GM12892 (cell line): ENCODE measurements around the gene AGGF1.

Experiments used
- DNase-seq: peaks from one replicate; pipeline ENCODE4 v3.0.0; 2011; ENCODE audit not compliant: insufficient read length
- FAIRE-seq: peaks from 2 replicates; lab custom pipeline; 2011; peaks lifted over from hg19 to GRCh38; lab: Jason Lieb, UNC
- POLR2A ChIP-seq: IDR thresholded peaks from 2 replicates; pipeline ENCODE4 v1.6.1; 2011; ENCODE audit warnings: low read depth, low read length, control low read depth
- POLR2AphosphoS5 ChIP-seq: IDR thresholded peaks from 2 replicates; pipeline ENCODE4 v1.6.1; 2011; ENCODE audit warnings: low read depth, low read length, control low read depth
- TAF1 ChIP-seq: IDR thresholded peaks from 2 replicates; pipeline ENCODE4 v1.6.1; 2011; ENCODE audit warnings: low read depth, mild to moderate bottlenecking, control low read depth, low read length, borderline replicate concordance

The AGGF1 gene

DNA sequence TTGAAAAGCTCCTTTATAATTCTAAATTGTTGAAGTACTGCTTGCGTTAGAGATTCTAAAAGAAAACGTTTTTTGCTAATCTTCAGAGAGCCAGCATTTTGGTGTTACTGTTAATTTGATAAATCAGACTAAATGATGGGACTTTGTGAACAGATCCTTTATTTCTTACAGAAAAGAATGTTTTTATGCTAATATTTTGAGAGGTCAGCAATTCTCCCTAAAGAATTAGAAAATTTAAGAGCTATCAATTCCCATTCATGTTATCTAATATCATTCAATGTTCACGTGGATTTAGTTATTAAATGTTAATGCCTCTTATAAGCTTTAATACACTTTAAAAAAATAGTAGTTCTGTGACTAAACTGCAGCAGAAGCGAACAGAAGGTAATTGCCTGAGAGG is 2.4 kb downstream of the AGGF1 start:
- no peak for TF ChIP-seq POLR2AphosphoS5
- TF ChIP-seq TAF1, result no peak
- TF ChIP-seq POLR2A, result no peak
- no peak for DNase-seq
- no peak for FAIRE-seq

DNA sequence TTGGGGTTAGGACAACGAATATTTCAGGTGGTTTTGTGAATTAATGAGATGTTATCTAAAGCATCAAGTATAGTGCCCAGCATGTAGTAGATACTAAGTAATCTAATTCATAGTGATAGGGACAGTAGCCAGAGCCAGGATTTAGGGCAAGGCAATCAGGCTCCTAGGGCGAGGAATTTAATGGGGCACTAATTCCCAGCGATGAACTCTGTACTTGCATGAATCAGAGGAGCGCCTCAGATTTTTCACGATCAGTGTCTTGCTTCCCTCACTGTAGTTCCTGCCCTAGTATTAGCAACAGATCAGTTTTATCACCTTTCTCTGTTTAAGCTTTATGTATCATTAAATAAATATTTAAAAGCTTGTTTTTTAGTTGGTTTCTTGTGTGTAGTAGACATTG is 3.1 kb downstream of the AGGF1 start:
- TF ChIP-seq TAF1 (no peak), POLR2AphosphoS5 (no peak), POLR2A (no peak)
- DNase-seq (no peak), FAIRE-seq (no peak)

DNA sequence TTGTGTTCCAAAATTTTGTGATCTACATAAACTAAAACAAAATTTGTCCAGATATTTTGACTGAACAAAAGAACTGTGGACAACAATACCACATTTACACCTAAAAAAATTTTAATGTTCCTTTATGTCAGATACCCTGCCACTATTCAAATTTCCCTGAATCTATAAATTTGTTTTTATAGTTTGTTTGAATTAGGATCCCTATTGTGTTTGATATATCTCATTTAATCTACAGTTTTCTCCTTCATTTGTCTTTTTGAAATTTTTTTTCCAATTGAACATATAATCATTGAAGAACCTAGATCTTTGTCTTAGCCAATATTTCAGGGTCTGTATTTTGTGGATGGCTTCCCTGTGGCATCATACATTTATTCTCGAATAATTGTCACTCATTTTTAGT is 5.7 kb downstream of the AGGF1 start:
- TF ChIP-seq TAF1 (no peak), POLR2A (no peak), POLR2AphosphoS5 (no peak)
- DNase-seq (no peak), FAIRE-seq (no peak)

DNA sequence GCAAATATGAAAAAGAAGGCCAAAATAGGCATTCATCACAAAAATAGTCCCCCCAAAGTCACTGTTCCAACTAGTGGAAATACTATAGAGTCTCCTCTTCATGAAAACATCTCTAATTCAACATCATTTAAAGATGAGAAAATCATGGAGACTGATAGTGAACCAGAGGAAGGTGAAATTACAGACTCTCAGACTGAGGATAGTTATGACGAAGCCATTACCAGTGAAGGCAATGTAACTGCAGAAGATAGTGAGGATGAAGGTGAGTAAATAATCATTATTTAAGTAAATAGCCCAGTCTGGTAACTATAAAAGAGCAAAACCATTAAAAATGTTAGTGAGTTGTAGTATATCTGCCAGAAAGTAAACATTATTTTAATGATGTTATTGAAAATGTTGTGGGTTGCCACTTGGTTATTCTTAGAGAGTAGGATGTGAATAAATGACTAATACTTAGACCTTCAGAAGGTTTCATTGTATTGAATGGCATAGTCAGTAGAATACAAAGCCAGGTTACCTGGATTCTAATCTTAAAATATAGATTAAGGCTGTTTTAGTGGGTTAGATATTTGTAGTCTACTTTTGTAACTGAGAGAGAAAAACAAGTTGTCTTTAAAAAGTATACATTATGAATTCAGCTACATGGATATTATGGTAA is 16.3 kb downstream of the AGGF1 start:
- TF ChIP-seq TAF1 (no peak), POLR2A (no peak), POLR2AphosphoS5 (no peak)
- FAIRE-seq, result no peak

DNA sequence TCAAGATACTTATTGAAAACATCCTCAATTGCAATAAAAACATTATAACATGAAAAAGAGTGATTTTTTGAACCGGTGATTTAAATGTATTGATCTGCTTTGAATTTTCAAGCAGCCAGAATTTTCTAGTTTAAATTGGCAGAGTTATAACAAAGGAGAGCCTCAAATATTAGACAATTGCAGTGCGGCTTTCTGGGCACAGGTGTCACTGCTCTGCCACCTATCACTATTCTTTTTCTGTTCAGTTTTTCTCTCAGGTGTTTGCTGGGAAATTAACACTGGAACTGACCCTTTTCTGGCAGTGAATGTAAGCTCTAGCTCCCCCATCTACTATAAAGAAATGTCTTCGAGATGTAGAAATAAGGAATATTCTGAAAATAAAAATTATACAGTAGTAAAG is 33.8 kb downstream of the AGGF1 start:
- DNase-seq (no peak), FAIRE-seq (no peak)
- TF ChIP-seq POLR2A (no peak), TAF1 (no peak), POLR2AphosphoS5 (no peak)

More for the DNA sequence above, 16.3 kb downstream of the AGGF1 start:
- no peak for DNase-seq

DNA sequence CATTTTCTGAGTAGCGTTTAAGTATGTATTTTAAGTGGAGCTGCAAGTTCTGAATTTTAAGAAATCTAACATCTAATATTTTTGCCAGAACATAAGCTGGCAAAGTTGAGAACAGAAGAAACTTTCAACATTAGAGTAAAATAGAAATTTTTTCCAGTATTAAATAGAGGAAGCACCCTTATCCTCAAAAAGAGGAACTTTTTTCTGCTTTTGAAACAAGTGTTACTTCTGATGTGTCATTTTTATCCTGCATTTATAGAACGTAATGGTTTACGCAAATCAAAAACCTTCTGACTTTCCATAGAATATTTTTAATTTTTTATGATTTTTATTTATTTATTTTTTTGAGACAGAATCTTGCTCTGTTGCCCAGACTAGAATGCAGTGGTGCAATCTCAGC is 35.1 kb downstream of the AGGF1 start:
- FAIRE-seq (no peak), DNase-seq (no peak)
- TF ChIP-seq TAF1 (no peak), POLR2AphosphoS5 (no peak), POLR2A (no peak)

DNA sequence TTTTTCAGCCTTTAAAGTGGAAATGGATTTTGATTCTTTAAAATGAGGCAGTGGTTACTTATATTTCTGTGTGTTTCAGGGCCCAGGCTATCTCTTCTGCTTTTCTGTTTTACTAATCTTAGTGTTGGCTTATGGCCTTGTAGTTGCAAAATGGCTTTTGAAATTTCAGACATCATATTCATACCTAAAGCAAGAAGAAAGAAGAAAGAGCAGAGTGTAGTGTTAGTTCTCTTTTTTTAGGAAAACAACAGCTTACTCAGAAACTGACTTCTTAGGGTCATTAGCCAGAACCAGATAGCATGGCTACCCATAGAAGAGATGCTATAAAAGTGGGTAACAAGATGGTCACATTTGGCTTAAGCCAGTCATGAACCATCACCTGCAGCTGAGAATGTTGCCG is 36.0 kb downstream of the AGGF1 start:
- DNase-seq, result no peak
- TF ChIP-seq TAF1 (no peak), POLR2AphosphoS5 (no peak), POLR2A (no peak)
- peak; percentile 48 for FAIRE-seq

DNA sequence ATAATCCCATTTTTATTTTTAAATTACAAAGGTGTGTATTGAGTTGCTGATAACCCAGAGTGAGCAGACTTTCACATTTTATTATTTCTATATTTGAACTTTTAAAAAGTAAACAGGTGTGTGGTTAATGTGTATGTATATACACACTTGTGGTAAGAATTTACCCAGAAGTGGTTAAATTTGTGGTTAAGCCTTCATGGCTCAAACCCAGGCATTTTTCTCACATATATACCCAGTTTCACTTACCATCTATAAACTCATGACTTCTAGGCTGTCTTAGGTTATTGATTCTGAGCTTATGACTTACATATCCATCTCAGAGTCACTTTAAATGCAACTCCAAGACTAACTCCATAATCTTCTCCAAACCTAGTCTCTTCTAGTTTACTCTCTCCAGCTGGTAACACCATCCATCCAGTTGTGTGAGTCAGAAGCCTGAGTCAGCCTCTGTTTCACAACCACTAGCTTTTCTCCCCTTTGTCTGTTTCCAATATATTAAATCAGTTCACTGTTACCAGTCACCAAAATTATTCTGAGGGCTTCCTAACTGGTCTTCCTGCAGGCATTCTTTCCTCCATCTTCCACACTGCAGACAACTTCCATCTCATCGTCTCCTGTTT is 36.7 kb downstream of the AGGF1 start:
- FAIRE-seq, result no peak
- no peak for TF ChIP-seq POLR2AphosphoS5
- no peak for TF ChIP-seq POLR2A
- DNase-seq, result no peak

DNA sequence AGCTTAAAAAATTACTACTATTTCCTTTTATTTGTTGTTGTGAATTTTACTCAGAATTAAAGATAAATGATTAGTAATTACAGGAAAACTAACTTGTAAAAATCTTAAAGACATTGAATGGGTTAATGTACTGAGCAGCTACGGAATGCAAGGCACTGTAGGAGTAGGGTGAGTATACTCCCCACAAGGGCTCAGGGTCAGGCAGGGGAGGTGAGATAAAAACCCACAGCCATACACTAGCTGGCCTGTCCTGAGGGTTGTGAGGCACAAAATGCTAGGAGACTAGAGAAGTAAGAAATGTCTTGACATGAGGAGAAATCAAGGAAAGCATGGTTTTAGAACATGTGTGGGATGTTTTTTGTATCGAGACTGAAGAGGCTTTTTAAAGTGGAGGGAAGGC is 43.5 kb downstream of the AGGF1 start:
- TF ChIP-seq POLR2AphosphoS5 (no peak), POLR2A (no peak), TAF1 (no peak)
- DNase-seq (no peak), FAIRE-seq (no peak)

DNA sequence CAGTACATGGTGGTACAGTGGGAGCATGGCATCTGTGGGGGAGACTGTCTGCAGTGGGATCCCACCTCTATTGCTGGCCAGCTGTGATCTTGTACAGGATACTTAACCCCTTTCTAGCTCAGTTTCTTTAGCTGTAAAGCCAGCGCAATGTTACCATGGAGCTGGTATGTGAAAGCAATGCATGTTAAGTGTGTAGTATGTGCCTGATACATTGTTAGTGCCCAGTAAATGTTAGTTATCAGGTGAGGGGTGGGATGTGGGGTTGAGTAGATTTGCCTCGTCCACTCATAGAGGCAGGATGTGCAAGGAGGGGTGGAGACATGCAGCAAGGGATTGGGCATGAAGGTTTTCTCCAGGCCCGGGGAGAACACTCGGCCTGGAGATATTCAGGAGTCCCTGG is 44.5 kb downstream of the AGGF1 start:
- FAIRE-seq (no peak), DNase-seq (no peak)

DNA sequence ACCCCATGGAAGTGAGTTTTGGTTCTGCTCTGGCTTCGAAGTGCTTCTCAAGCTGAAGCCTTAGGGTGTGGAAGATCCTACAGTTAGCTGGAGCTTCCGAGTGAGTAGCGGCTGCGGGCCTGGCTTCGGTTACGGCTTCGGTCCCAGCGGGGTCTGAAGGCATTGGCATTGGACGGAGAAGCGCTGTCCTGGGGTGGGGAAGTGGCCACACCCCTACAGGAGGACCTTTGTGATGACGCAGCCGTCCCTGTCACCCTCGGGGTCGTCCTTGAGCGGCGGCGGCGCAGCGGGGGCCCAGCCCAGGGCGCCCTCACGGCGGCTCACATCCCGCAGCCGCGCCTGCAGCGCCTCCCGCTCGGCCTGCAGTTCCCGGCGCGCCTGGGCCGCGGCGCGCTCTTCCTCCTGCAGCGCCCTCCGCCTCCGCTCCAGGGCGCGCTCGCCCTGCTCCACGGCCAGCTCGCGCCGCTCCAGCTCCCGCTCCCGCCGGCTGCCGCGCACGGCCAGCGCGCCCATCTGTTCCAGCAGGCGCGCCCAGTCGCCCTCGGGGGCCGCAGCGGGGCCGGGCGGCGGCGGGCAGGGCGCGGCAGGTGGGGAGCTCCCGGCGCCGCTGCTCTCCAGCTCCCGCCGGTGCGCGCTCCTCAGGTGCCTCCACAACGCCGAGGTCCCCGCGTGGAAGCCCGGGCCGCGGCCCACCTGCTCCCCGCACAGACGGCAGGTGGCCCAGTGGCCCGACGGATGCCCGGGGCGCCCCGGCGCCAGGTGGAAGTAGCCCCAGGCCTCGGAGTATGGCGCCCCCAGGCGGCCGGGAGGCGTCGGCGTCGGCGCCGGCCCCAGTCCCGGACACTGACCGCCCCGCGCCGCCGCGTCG is 47.0 kb downstream of the AGGF1 start:
- peak; percentile 82 for DNase-seq

More for the DNA sequence above, 44.5 kb downstream of the AGGF1 start:
- TF ChIP-seq TAF1, result no peak
- TF ChIP-seq POLR2A, result no peak
- no peak for TF ChIP-seq POLR2AphosphoS5

More for the DNA sequence above, 47.0 kb downstream of the AGGF1 start:
- peak; percentile 73 for FAIRE-seq
- TF ChIP-seq POLR2A (peak; percentile 27; the same call in 1 of the 2 replicates), POLR2AphosphoS5 (no peak), TAF1 (no peak)
